HG03060 (cell line): Measurements from ENCODE around the gene JAM3.

Experiments
- ATAC-seq: cut with Tn5 transposase; IDR thresholded peaks from one replicate; pipeline ENCODE4 v1.9.1; 2021; ENCODE audit warnings: low read depth, moderate number of reproducible peaks; ENCODE audit not compliant: unreplicated experiment

Gene JAM3

DNA sequence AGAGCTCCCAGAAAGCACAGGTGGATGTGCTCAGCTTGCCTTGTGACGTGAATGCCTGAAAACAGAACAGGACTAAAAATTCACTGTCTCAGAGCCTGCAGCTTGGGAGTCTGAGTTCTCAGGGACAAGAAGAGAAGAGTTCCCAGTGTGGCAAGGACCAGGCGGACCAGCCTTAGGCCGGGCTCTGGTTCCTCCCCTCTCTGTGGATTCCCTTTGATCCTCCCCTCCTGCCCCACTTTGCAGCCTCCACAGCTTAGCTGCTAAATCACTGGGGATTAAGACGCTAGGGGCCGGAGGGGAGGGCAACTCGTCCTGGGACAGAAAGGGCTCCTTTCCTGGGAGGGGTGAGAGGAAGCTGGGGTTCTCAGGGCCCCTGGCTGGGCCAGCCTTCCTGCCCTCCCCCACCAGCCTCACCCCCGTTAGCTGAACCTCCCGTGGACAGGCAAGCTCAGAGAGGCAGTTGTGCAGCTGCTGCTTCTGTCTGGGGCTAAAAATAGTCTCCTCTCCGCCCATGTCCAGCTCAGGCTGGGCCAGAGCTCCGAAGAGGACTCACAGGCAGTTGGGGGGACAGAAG lies 29.9 kb upstream of the JAM3 start:
- ATAC-seq: no peak

DNA sequence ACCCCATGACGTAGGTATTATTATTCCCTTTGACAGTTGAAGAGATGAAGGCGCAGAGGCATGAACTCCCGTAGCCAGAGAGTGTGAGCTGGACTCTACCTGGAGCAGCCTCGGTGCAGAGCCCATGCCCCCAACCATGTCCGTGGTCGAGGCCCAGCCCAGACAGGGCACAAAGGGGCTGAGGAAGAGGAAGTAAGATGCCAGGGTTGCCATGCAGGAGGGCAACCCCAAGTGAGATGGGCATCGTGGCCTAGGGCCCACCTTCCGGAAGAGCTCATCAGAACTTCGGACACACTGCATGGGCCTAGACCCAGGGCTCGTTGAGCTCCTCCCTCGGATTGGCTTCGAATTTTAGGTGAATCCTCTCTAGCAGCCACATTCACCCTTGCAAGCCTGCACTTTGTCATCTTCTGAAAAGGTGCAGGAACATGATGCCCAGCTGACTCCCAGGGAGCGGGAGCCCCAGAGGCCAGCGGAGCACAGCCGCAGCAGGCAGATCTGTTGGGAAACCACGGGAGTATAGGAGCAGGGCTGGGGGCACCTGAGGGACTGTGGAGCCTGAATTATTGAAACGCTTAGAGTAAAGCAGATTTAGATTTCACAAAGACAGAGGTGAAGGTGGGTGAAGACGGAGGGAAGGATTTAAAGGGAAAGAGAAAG lies 29.0 kb upstream of the JAM3 start:
- no peak for ATAC-seq

DNA sequence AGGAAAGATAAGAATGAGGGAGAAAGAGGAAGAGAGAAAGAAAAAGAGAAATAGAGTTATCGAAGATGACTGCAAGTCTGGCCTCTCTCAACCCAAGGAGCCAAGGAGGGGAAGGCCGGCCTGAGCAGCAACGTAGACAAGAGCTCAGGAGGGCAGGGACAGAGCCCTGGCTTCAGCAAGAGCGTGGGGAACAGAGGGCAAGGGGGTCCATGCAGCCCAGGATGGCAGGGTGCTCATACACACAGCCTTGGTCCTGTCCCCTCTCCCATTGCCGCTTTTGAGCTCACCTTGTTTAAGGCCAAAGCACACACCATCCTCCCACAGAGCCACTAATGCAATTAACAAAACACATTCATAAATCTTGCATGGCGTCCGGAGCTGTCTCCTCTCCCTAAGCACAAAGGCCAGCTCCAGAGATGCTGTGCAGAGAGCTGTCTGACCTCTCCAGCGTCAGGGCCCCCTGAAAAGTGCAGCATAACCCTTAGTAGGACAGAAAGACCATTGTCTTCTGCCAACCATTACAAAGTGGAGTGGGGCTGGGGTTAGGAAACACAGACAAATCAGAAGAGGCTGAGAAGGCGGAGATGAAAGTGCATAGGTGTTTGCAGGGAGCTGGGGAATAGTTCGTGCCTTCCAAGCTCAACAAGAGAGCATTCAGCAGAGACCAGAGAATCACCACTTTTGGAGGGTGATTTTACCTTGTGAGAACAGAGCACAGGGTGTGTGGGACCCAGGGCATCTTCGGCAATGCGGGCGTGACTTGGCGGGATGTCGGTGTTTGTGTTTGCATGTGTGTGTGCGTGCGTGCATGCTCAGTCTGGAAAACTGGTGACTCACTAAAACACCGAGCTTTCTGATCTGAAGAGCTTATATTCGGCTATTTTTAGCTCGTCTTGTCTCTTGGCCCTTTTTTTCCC lies 28.2 kb upstream of the JAM3 start:
- no peak for ATAC-seq

DNA sequence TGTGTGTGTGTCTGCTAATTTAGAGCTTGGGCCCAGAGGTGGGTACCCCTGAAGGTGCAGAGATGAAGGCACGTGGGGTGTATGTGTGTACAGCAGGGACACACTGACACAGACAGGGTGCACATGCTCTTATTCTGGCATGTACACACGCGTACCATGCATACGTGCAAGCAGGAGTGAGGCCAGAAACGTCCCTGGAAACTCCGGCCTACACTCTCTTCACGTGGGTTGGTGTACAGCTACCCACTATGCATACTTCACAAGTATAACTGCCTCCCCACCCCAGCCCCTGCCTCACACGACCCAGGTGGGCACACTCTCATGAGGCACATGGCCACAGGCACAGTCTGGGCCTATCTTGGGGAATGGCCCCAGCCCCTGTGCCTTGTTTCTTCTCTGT lies 27.5 kb upstream of the JAM3 start:
- no peak for ATAC-seq

DNA sequence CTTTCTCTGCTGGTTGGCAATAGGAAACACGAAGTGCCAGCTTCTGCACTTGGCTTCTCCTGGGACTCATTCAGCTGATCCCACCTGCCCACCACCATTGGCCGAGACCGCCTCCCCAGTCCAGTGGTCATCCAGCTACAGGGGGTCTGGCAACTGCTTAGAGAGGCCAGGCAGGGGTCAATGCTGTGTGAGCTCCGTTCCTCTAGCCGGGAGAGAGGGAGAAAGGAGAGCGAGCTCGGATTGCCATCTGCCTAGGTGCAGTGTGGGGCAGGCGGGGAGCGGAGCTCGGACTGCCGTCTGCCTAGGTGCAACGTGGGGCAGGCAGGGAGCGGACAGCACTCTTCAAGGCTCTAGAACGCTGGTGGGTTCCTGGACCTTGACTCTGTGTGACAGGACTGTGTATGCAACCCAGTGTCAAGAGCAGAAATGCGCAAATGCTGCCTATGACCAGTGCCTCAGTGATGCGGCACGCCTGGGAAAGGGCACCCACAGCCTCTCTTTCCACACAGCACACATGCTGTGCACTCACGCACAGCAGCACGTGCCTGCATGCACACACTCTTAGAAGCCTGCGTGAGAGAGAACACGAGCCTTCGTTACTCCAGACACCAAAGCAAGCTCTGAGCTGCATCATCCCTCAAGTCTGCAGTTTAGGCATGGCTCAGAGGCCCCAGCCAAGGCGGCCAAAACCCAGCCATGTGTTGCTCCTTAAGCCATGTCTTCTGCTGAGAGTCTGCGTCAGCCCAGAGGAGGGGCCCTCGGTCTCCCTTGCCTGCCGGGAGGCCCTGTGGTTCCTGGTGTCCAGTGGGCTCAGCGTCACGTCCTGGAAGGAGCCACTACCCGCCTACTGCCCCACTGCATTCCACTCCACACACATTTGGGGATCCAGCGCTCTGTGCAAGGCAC lies 26.8 kb upstream of the JAM3 start:
- no peak for ATAC-seq

DNA sequence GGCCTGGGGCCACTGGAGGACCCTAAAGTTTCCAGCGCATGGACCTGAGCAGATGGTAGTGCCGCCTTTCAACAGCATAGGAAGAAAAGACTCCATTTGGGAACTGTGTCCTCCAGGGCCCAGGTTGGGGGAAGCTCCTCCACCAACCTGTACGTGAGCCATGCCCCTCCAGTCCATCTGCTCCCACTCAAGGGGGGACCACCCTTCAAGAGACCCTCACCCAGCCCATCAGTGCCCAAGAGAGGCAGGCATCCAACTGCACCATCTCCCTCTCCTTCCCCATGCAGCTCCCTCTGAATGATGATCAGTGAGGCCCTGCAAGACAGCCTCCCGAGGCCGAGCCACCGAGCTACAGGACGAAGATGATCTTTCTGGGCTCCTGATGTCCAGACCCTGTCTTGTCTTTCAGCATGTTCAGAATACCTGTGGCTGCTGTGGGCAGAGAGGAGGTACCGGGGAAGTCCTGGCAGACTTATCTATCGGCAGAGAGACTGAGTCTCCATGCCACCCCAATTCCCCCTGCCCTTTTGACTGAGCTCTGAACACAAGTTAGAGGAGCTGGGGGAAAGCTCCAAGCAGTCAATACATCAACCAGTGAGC lies 25.0 kb upstream of the JAM3 start:
- no peak for ATAC-seq

DNA sequence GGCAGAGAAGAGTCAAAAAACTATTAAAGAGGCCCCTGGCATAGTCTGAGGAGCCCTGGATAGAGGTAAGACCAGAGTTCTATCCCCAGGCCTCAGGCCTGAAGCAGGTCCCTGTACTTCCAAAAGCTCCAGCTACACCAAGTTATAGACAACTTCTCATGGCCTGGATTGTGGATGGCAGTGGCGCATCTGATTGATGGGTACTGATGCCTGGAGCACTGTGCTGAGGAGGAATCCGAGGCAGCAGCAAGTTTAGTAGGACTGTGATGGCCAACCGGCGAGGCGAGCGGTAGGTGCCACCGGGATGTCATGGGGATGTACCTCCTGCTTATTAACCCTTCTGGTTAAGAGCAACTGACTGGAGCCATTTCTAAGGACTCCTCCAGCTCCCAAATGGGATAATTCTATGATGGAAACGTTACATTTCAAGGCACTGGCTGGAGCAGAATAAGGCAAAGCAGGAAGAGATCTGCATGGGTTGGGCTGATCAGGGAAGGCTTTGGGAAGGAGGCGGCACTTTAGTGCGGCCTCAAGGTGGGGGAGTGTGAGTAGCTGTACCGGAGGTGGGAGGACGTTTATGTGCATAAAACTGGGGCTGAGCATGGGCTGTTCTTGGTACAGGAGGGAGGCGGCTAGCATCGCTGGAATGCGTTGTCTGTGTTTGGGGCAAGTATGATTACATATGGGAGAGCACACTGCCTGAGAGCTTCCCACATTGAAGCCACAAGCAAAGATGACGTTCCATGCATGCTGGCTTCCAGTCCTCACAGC lies 24.2 kb upstream of the JAM3 start:
- ATAC-seq: no peak

DNA sequence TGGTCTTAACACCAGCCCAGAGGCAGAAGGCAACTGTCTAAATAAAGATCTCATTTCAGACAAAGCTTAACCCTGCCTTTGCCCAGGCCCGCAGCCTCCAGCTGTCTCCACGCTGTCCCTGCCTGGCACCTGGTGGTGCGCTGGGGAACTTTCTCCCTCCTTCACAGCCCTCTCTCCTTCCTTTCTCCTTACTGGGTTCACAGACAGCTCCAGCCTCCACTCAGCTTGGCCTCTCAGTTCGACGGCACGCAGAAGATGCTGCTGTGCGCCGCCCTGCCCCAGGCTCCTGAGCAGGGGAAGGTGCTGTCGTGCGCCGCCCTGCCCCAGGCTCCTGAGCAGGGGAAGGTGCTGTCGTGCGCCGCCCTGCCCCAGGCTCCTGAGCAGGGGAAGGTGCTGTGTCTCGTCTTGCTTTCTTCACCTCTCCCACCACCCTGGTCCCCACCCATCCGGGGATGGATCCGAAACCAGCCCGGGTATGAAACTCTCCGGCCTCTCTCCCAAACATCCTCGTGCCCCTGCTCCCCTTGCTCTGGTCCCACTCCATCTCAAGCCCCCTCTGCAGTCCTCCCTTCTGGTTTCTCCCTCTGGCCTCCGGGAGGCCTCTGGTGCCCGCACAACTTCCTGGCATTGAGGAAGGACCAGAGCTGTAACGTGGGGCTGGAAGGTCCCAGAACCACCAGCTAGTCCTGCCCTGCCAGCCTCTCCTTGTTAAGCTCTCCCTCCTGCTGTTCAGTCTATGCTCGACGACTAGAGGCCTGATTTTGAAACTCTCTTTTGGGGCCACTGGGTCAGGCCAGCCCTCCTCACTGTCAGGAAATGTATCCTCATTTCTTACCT lies 22.9 kb upstream of the JAM3 start:
- no peak for ATAC-seq

DNA sequence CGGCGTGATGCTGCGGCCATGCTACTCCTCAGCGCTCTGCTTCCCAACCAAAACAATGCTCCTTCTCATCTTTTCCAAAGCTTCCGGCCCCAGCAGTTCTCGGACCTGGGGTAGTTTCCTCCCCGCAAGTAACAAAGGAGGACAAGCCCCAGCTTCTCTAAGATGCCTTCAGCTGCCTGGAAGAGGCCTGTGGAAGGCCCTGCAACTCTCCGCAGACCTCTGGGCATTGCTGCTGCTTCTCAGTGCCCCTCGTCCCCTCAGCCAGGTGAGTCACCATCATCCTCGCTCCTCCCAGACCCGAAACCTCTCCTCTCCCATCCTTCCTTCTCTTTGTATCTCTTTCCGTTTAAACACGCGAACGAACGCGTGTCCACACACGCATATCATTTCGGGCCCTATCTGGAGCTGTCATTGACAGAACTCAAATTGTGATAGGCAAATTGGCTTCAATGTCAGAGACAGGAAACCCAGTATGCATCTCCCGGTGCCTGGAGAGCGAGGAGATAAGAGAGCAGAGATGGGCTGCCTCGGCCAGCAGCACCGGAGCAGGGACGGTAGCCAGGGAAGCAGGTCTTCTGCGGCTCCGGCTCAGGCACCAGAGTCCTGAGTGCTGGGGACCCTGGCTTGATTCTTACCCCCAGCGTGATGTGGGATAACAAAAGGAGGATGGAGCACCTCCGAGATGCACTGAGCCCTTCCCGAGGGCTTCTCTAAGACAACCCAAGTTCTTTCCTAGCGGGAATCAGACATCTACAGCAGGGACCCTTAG lies 22.0 kb upstream of the JAM3 start:
- ATAC-seq: no peak

DNA sequence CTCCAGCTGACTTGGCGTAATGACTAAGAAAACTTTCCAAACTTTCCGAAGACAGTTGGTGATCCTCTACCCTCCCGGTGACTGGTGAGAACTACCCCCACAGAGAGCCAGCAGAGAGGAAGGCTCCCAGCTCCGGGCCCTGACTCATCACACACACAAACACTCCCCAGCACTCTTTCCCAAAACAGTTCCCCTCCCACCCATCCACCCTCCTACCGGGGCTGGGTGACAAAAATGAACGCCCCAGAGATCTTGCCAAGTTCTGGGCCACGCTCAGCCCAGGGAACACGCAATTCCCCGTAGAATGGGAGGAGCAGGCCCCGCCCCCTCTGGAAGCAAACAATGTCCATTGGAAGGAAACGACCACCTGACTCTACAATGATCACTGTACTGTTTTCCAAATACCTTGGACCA lies 21.3 kb upstream of the JAM3 start:
- no peak for ATAC-seq

DNA sequence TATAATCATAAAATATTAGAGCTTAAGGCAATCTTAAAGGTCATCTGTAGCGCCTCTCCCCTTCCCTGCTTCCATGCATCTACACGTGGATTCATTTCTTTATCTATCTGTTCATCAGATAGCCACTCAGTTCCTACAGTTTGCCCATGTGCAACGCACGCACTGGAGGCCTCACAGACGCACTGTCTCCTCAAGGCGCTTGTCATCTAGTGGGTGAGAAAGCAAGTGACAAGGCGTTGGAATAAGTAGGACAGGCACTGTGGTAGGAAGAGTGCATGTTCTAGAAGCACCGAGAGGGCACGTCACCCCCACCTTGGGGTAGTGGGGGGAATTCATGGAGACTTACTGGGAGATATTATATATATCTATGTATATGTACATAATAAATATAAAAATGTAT lies 20.8 kb upstream of the JAM3 start:
- no peak for ATAC-seq

DNA sequence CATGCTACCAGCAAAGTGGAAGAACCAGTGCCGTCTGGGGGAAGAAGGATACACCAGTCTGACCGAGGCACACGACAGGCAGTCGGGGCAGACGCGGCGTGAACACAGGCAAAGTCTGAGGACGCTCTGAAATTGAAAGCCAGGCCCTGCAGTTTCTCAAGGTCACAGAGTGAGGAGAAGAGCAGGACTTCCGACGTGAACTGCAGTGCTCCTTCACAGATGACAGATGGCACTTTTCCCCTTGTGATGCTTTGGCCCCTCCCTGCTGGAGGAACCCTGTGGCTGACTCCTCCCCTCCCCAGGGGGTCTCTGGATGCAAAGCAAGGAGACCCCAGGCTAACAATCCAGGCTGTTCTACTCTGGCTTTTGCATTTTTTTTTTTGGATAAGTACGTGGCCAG lies 19.6 kb upstream of the JAM3 start:
- ATAC-seq: no peak

DNA sequence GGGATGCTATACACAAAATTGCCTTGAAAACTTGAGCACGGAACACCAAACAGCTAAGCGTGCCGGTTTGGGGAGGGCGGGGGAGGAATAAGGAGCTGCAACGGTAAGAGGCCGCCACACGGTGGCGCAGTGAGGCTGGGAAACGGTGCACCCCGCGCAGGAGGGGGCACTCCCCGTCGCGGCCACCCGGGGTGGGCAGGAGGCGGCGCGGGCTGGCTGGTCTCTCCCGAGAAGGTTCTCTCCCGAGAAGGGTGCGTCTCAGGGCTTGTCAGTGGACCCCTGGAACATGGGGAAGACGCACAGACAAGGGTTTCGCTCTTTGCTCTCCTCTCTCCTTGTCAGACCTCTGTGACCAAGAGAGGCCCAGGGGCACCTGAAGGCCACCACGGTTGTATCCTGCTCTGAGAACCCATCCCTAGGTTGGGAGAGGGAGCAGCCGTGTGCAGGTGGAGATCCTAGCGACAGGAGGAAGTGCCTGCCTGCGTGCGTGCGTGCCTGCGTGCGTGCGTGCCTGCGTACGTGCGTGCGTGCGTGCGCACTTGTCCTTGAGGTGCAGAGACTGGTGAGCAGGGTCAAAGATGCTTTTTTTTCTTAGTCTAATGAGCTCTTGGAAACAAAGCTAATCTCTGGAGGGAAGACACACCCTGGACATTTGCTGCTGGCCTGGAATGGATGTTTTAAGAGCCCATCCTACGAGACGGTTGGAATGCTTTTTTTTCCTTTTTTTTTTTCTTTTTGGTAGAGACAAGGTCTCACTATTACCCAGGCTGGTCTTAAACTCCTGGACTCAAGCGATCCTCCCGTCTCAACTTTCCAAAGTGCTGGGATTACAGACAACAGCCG lies 18.1 kb upstream of the JAM3 start:
- no peak for ATAC-seq

DNA sequence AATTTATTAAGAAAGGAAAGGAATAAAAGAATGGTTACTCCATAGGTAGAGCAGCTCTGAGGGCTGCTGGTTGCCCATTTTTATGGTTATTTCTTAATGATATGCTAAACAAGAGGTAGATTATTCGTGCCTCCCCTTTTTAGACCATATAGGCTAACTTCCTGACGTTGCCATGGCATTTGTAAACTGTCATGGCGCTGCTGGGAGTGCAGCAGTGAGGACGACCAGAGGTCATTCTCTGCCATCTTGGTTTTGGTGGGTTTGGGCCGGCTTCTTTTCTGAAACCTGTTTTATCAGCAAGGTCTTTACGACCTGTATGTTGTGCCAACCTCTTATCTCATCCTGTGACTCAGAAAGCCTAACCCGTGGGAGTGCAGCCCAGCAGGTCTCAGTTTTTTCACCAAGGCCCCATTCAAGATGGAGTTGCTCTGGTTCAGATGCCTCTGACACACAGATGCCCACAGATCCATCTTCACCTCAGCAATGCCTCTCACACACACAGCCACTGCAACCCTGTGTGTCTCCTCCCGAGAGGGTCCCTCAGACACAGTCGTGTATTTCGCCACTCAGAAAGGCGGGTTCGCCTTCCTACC lies 16.4 kb upstream of the JAM3 start:
- no peak for ATAC-seq

DNA sequence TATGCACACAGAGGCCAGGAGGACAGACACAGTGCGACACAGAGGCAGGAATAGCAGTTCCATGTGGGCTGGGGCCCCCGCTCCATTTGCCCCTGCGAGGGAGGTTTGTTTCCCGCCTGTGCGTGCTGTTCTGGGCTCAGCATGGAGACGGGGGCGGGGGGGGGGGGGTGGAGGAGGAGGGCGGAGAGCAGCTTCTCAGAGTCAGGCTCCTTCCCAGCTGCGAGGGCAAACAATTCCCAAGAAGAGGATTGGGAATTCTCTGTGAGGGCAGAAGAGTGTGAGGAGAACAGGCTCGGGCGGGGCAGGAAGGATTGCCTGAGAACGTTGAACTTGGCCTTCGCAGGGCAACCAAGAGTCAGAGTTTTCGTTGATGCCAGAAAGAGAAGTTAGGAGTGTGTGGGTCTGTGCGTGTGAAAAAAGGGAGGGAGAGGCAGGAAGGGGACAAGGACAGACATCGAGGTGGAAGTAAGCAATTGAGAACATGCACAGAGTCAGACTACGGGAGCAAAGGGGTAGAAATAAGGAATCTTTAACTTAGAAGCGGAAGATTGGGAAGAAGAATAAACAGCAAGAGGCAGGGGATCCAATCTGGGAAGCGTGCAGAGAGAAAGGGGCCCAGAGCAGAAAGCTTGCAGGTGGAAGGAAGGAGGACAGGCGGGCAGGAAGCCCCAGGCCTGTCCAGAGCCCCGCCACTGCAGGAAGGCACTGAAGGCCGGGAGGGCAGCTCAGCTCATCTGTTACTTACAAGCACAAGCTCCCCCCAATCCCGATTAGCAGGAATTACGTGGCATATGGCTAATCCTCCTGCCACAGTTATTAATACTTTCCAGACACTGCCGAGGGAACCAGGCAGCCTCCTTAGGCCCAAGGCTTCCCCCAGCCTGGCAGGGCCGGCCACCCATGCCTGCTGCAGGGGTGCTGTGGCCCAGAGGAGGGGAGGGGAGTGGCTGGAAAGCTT lies 15.6 kb upstream of the JAM3 start:
- ATAC-seq: no peak

DNA sequence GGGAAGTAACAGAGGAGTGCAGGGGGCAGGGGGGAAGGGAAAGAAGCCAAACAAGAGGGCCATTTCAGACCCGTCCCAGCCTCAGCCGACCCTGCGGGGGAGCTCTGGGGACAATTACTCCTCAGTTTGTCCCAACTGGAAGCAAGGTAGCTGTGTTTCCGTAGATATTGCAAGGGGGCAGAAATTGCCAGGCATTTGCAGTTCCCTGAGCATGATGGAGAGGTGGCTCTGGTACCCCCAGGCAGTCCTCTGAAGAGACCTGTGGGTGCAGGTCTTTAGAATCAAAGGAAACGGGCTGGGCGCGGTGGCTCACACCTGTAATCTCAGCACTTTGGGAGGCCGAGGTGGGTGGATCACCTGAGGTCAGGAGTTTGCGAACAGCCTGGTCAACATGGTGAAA lies 13.8 kb upstream of the JAM3 start:
- ATAC-seq: no peak
